HEK293 (cell line): Measurements from ENCODE around the gene CROCC.

ENCODE experiments used
- CTCF ChIA-PET: fragments of 350-600 bp; formaldehyde crosslinking; extraction: SDS; loops from one replicate; lab custom pipeline; 2021; ENCODE audit warnings: antibody characterized with exemption; lab: Yijun Ruan, JAX
- POLR2A ChIA-PET: fragments of 300-600 bp; formaldehyde crosslinking; extraction: SDS; loops from one replicate; lab custom pipeline; 2020; ENCODE audit warnings: antibody characterized with exemption, inconsistent platforms; lab: Yijun Ruan, JAX
- H3K27ac ChIP-seq: fragments of 200-500 bp; sonication (Bioruptor generic); 2 replicates; pipeline ENCODE4 v1.5.1; 2014; ENCODE audit warnings: low read depth, low read length, control low read depth, inconsistent platforms; ENCODE audit errors: extremely low read depth
- H3K36me3 ChIP-seq, 2 experiments: fragments of 200-500 bp in 1 of 2; sonication (Bioruptor generic) in 1 of 2; 1 replicate in 1 of 2; 2 replicates in 1 of 2; pipeline ENCODE4 v1.5.1; 2014 to 2017; ENCODE audit warnings: inconsistent platforms in 2 of 2, low read length in 2 of 2; ENCODE audit not compliant: control insufficient read depth in 2 of 2, insufficient read depth in 1 of 2
- H3K4me1 ChIP-seq: fragments of 200-500 bp; sonication (Bioruptor generic); 2 replicates; pipeline ENCODE4 v1.5.1; 2014; ENCODE audit warnings: mild to moderate bottlenecking, low read length, inconsistent platforms; ENCODE audit not compliant: control insufficient read depth, insufficient read depth
- H3K4me3 ChIP-seq: 2 replicates; pipeline ENCODE4 v1.5.1; 2011; ENCODE audit warnings: low read depth, mild to moderate bottlenecking, control low read depth, low read length, moderate library complexity
- H3K9me3 ChIP-seq: fragments of 200-500 bp; sonication (Bioruptor generic); 2 replicates; pipeline ENCODE4 v1.5.1; 2014; ENCODE audit warnings: low read depth, low read length, inconsistent platforms; ENCODE audit not compliant: control insufficient read depth, insufficient read depth
- GLI4 ChIP-seq: fragments of 450-650 bp; formaldehyde crosslinking; IDR thresholded peaks from 2 replicates; pipeline ENCODE4 v1.5.1; 2016; ENCODE audit warnings: missing biosample characterization, missing genetic modification characterization
- GLIS2 ChIP-seq: fragments of 450-650 bp; formaldehyde crosslinking; IDR thresholded peaks from 2 replicates; pipeline ENCODE4 v1.5.1; 2016; ENCODE audit warnings: missing biosample characterization, missing genetic modification characterization
- HIC1 ChIP-seq: fragments of 450-650 bp; formaldehyde crosslinking; IDR thresholded peaks from 2 replicates; pipeline ENCODE4 v1.5.1; 2016; ENCODE audit warnings: missing biosample characterization, missing genetic modification characterization
- KLF1 ChIP-seq: fragments of 450-650 bp; formaldehyde crosslinking; IDR thresholded peaks from 2 replicates; pipeline ENCODE4 v1.5.1; 2016; ENCODE audit warnings: missing biosample characterization, missing genetic modification characterization
- SCRT1 ChIP-seq: fragments of 450-650 bp; formaldehyde crosslinking; IDR thresholded peaks from 2 replicates; pipeline ENCODE4 v1.5.1; 2016; ENCODE audit warnings: missing biosample characterization, missing genetic modification characterization, borderline replicate concordance
- SP2 ChIP-seq: fragments of 450-650 bp; formaldehyde crosslinking; IDR thresholded peaks from 2 replicates; pipeline ENCODE4 v1.5.1; 2016; ENCODE audit warnings: missing biosample characterization, missing genetic modification characterization
- SP3 ChIP-seq: fragments of 450-650 bp; formaldehyde crosslinking; IDR thresholded peaks from 2 replicates; pipeline ENCODE4 v1.5.1; 2016; ENCODE audit warnings: missing biosample characterization, missing genetic modification characterization
- SP7 ChIP-seq: fragments of 450-650 bp; formaldehyde crosslinking; IDR thresholded peaks from 2 replicates; pipeline ENCODE4 v1.5.1; 2016; ENCODE audit warnings: missing biosample characterization, missing genetic modification characterization
- ZBTB17 ChIP-seq: fragments of 450-650 bp; formaldehyde crosslinking; IDR thresholded peaks from 2 replicates; pipeline ENCODE4 v1.5.1; 2016; ENCODE audit warnings: missing biosample characterization, missing genetic modification characterization
- ZBTB20 ChIP-seq: fragments of 450-650 bp; formaldehyde crosslinking; IDR thresholded peaks from 2 replicates; pipeline ENCODE4 v1.5.1; 2016; ENCODE audit warnings: missing biosample characterization, missing genetic modification characterization
- ZBTB8A ChIP-seq: fragments of 450-650 bp; formaldehyde crosslinking; IDR thresholded peaks from 2 replicates; pipeline ENCODE4 v1.5.1; 2016; ENCODE audit warnings: missing biosample characterization, missing genetic modification characterization
- ZFHX2 ChIP-seq: fragments of 450-650 bp; formaldehyde crosslinking; conservative IDR thresholded peaks from 2 replicates; pipeline ENCODE4 v1.5.1; 2016; ENCODE audit warnings: missing biosample characterization, missing genetic modification characterization
- ZNF335 ChIP-seq: fragments of 450-650 bp; formaldehyde crosslinking; conservative IDR thresholded peaks from 2 replicates; pipeline ENCODE4 v1.5.1; 2016; ENCODE audit warnings: missing biosample characterization, missing genetic modification characterization
- ZNF354C ChIP-seq: fragments of 450-650 bp; formaldehyde crosslinking; IDR thresholded peaks from 2 replicates; pipeline ENCODE4 v1.5.1; 2016; ENCODE audit warnings: missing biosample characterization, missing genetic modification characterization, low read depth, borderline replicate concordance
- ZNF37A ChIP-seq: fragments of 450-650 bp; IDR thresholded peaks from 2 replicates; pipeline ENCODE4 v1.5.1; 2018; ENCODE audit warnings: missing biosample characterization, missing genetic modification characterization
- ZNF561 ChIP-seq: fragments of 450-650 bp; IDR thresholded peaks from 2 replicates; pipeline ENCODE4 v1.5.1; 2018; ENCODE audit warnings: missing biosample characterization, missing genetic modification characterization, borderline replicate concordance
- ZNF623 ChIP-seq: fragments of 450-650 bp; formaldehyde crosslinking; IDR thresholded peaks from 2 replicates; pipeline ENCODE4 v1.5.1; 2016; ENCODE audit warnings: missing biosample characterization, missing genetic modification characterization
- ZNF677 ChIP-seq: fragments of 450-650 bp; IDR thresholded peaks from 2 replicates; pipeline ENCODE4 v1.5.0; 2018; ENCODE audit warnings: missing biosample characterization, mild to moderate bottlenecking, missing genetic modification characterization, moderate library complexity
- ZSCAN4 ChIP-seq: fragments of 450-650 bp; formaldehyde crosslinking; IDR thresholded peaks from 2 replicates; pipeline ENCODE4 v1.5.1; 2017; ENCODE audit warnings: missing biosample characterization, missing genetic modification characterization
- TF ChIP-seq, protein P1 (sequence below): fragments of 450-650 bp; formaldehyde crosslinking; IDR thresholded peaks from 2 replicates; pipeline ENCODE4 v1.5.1; 2016; ENCODE audit warnings: missing biosample characterization, missing genetic modification characterization
- TF ChIP-seq, protein P2 (sequence below): fragments of 450-650 bp; formaldehyde crosslinking; IDR thresholded peaks from 2 replicates; pipeline ENCODE4 v1.5.1; 2016; ENCODE audit warnings: missing biosample characterization, missing genetic modification characterization
- TF ChIP-seq, protein P3 (sequence below): fragments of 450-650 bp; formaldehyde crosslinking; IDR thresholded peaks from 2 replicates; pipeline ENCODE4 v1.5.1; 2016; ENCODE audit warnings: missing biosample characterization, missing genetic modification characterization
- TF ChIP-seq, protein P4 (sequence below): fragments of 450-650 bp; formaldehyde crosslinking; IDR thresholded peaks from 2 replicates; pipeline ENCODE4 v1.5.1; 2016; ENCODE audit warnings: missing biosample characterization, missing genetic modification characterization, borderline replicate concordance

CROCC gene

DNA sequence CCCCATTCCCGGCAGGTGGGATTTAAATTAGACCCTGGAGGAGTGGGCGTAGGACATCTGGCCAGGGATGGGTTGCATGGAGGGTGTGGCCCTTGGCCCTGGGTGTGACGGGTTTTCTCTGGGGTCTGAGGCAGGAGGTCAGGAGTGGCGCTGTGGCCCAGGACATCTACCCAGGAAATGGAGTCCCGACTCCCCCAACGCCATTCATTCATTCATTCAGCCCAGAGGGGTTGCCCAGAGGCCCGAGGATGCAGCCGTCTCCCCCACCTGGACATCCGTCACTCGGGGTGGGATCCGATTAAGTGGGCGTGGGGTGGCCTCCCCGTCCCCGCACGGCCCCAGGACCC is 89.3 kb downstream of the CROCC start:
- peak overlapping the region; percentile 77 for H3K4me3 ChIP-seq
- ChIA-PET POLR2A (interaction anchor here (1.2 to 1.9 kb wide), 3 partner anchors 10 to 50 kb away, joined by 4 to 6 read pairs (median 5); no protein-coding TSS in a partner anchor), CTCF (no interaction called here)
- H3K36me3 ChIP-seq = peaks cover 0 to 3% of the 10 kb centered on the region in 2 experiments; a peak in 1 of 3 replicates
- no peaks in the 10 kb centered on the region for H3K9me3 ChIP-seq
- H3K27ac ChIP-seq = peak overlapping the region; percentile 62; the same call in 1 of the 2 replicates
- peaks cover 2% of the 10 kb centered on the region; the same call in 1 of the 2 replicates for H3K4me1 ChIP-seq
- TF ChIP-seq, protein P1, sequence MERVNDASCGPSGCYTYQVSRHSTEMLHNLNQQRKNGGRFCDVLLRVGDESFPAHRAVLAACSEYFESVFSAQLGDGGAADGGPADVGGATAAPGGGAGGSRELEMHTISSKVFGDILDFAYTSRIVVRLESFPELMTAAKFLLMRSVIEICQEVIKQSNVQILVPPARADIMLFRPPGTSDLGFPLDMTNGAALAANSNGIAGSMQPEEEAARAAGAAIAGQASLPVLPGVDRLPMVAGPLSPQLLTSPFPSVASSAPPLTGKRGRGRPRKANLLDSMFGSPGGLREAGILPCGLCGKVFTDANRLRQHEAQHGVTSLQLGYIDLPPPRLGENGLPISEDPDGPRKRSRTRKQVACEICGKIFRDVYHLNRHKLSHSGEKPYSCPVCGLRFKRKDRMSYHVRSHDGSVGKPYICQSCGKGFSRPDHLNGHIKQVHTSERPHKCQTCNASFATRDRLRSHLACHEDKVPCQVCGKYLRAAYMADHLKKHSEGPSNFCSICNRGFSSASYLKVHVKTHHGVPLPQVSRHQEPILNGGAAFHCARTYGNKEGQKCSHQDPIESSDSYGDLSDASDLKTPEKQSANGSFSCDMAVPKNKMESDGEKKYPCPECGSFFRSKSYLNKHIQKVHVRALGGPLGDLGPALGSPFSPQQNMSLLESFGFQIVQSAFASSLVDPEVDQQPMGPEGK (tag by site-specific recombination) = peak; percentile 58; the same call in 1 of the 2 replicates
- TF ChIP-seq ZNF561 (tag by site-specific recombination) = peak; percentile 15; the same call in 1 of the 2 replicates
- TF ChIP-seq, protein P2, sequence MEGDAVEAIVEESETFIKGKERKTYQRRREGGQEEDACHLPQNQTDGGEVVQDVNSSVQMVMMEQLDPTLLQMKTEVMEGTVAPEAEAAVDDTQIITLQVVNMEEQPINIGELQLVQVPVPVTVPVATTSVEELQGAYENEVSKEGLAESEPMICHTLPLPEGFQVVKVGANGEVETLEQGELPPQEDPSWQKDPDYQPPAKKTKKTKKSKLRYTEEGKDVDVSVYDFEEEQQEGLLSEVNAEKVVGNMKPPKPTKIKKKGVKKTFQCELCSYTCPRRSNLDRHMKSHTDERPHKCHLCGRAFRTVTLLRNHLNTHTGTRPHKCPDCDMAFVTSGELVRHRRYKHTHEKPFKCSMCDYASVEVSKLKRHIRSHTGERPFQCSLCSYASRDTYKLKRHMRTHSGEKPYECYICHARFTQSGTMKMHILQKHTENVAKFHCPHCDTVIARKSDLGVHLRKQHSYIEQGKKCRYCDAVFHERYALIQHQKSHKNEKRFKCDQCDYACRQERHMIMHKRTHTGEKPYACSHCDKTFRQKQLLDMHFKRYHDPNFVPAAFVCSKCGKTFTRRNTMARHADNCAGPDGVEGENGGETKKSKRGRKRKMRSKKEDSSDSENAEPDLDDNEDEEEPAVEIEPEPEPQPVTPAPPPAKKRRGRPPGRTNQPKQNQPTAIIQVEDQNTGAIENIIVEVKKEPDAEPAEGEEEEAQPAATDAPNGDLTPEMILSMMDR (tag by site-specific recombination) = peak; percentile 19; the same call in 1 of the 2 replicates
- no peak for TF ChIP-seq SP7 (tag by site-specific recombination)
- TF ChIP-seq ZBTB20 (tag by site-specific recombination) = peak; percentile 68
- no peak for TF ChIP-seq HIC1 (tag by site-specific recombination)
- no peak for TF ChIP-seq ZNF677 (tag by site-specific recombination)
- no peak for TF ChIP-seq ZNF623 (tag by site-specific recombination)
- peak; percentile 91 for TF ChIP-seq KLF1 (tag by site-specific recombination)
- peak; percentile 71; the same call in 1 of the 2 replicates for TF ChIP-seq ZNF335 (tag by site-specific recombination)
- peak; percentile 61 for TF ChIP-seq ZFHX2 (tag by site-specific recombination)
- TF ChIP-seq ZBTB17 (tag by site-specific recombination) = peak; percentile 7; the same call in 1 of the 2 replicates
- peak; percentile 62 for TF ChIP-seq GLIS2 (tag by site-specific recombination)
- peak; percentile 43; the same call in 1 of the 2 replicates for TF ChIP-seq SP3 (tag by site-specific recombination)
- no peak for TF ChIP-seq SCRT1 (tag by site-specific recombination)
- TF ChIP-seq GLI4 (tag by site-specific recombination) = no peak
- TF ChIP-seq ZSCAN4 (tag by site-specific recombination) = no peak
- TF ChIP-seq SP2 (tag by site-specific recombination) = 0 out of 2 replicates have a peak, but pooled peaks have one; percentile 2
- TF ChIP-seq ZBTB8A (tag by site-specific recombination) = peak; percentile 22; the same call in 1 of the 2 replicates
- TF ChIP-seq, protein P3, sequence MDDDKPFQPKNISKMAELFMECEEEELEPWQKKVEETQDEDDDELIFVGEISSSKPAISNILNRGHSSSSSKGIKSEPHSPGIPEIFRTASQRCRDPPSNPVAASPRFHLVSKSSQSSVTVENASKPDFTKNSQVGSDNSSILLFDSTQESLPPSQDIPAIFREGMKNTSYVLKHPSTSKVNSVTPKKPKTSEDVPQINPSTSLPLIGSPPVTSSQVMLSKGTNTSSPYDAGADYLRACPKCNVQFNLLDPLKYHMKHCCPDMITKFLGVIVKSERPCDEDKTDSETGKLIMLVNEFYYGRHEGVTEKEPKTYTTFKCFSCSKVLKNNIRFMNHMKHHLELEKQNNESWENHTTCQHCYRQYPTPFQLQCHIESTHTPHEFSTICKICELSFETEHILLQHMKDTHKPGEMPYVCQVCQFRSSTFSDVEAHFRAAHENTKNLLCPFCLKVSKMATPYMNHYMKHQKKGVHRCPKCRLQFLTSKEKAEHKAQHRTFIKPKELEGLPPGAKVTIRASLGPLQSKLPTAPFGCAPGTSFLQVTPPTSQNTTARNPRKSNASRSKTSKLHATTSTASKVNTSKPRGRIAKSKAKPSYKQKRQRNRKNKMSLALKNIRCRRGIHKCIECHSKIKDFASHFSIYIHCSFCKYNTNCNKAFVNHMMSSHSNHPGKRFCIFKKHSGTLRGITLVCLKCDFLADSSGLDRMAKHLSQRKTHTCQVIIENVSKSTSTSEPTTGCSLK (tag by site-specific recombination) = no peak
- TF ChIP-seq ZNF37A = no peak
- TF ChIP-seq ZNF354C = no peak
- TF ChIP-seq, protein P4, sequence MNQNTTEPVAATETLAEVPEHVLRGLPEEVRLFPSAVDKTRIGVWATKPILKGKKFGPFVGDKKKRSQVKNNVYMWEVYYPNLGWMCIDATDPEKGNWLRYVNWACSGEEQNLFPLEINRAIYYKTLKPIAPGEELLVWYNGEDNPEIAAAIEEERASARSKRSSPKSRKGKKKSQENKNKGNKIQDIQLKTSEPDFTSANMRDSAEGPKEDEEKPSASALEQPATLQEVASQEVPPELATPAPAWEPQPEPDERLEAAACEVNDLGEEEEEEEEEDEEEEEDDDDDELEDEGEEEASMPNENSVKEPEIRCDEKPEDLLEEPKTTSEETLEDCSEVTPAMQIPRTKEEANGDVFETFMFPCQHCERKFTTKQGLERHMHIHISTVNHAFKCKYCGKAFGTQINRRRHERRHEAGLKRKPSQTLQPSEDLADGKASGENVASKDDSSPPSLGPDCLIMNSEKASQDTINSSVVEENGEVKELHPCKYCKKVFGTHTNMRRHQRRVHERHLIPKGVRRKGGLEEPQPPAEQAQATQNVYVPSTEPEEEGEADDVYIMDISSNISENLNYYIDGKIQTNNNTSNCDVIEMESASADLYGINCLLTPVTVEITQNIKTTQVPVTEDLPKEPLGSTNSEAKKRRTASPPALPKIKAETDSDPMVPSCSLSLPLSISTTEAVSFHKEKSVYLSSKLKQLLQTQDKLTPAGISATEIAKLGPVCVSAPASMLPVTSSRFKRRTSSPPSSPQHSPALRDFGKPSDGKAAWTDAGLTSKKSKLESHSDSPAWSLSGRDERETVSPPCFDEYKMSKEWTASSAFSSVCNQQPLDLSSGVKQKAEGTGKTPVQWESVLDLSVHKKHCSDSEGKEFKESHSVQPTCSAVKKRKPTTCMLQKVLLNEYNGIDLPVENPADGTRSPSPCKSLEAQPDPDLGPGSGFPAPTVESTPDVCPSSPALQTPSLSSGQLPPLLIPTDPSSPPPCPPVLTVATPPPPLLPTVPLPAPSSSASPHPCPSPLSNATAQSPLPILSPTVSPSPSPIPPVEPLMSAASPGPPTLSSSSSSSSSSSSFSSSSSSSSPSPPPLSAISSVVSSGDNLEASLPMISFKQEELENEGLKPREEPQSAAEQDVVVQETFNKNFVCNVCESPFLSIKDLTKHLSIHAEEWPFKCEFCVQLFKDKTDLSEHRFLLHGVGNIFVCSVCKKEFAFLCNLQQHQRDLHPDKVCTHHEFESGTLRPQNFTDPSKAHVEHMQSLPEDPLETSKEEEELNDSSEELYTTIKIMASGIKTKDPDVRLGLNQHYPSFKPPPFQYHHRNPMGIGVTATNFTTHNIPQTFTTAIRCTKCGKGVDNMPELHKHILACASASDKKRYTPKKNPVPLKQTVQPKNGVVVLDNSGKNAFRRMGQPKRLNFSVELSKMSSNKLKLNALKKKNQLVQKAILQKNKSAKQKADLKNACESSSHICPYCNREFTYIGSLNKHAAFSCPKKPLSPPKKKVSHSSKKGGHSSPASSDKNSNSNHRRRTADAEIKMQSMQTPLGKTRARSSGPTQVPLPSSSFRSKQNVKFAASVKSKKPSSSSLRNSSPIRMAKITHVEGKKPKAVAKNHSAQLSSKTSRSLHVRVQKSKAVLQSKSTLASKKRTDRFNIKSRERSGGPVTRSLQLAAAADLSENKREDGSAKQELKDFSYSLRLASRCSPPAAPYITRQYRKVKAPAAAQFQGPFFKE = no peak
